Gastrocnemius medialis (tissue), 4 donors: ENCODE measurements around the gene POU2AF1.

Experiments used
- POLR2A ChIP-seq, 2 donors: fragments of 450-650 bp; IDR thresholded peaks; one replicate each; pipeline ENCODE4 v1.6.1; 2017; ENCODE audit warnings: antibody characterized with exemption in 2 of 2, mild to moderate bottlenecking in 2 of 2, moderate library complexity in 2 of 2
- TF ChIP-seq, protein P1 (sequence below), 5 experiments: fragments of 450-650 bp in 3 of 5; fragments of 200-600 bp in 2 of 5; sonication (generic) in 2 of 5; IDR thresholded peaks in 4 of 5; conservative IDR thresholded peaks in 1 of 5; 1 replicate in 4 of 5; 2 replicates in 1 of 5; pipeline ENCODE4 v1.5.1; 2016 to 2019; ENCODE audit warnings: antibody characterized with exemption in 5 of 5, mild to moderate bottlenecking in 3 of 5, moderate library complexity in 3 of 5

GRCh38 chr11:111408789-111409727 lies 30.0 kb upstream of the POU2AF1 start:
- no peak for TF ChIP-seq POLR2A (IDR thresholded peaks at IDR 0.05)
- TF ChIP-seq, protein P1, sequence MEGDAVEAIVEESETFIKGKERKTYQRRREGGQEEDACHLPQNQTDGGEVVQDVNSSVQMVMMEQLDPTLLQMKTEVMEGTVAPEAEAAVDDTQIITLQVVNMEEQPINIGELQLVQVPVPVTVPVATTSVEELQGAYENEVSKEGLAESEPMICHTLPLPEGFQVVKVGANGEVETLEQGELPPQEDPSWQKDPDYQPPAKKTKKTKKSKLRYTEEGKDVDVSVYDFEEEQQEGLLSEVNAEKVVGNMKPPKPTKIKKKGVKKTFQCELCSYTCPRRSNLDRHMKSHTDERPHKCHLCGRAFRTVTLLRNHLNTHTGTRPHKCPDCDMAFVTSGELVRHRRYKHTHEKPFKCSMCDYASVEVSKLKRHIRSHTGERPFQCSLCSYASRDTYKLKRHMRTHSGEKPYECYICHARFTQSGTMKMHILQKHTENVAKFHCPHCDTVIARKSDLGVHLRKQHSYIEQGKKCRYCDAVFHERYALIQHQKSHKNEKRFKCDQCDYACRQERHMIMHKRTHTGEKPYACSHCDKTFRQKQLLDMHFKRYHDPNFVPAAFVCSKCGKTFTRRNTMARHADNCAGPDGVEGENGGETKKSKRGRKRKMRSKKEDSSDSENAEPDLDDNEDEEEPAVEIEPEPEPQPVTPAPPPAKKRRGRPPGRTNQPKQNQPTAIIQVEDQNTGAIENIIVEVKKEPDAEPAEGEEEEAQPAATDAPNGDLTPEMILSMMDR (IDR thresholded peaks at IDR 0.05 in 4 of 5, conservative IDR thresholded peaks at IDR 0.05 in 1 of 5): no peak
